CD14-positive monocyte (primary cell): ENCODE measurements around the gene BLOC1S3. TPM values are rescaled to one million over a fixed set of nuclear protein-coding genes. Genes with fewer than 3 reads are reported as not detected.
A peak's percentile ranks its signal among the peaks of the same experiment; 100 is the strongest.

Source experiments
- DNase-seq, 3 donors: peaks; one replicate each; pipeline ENCODE4 v3.0.0-alpha.2; 2011 to 2022
- H2AFZ ChIP-seq: 2 replicates; pipeline ENCODE4 v1.6.0; 2012; ENCODE audit warnings: mild to moderate bottlenecking, low read depth, low read length, inconsistent platforms; ENCODE audit not compliant: insufficient read depth, poor library complexity, severe bottlenecking
- H3K27ac ChIP-seq, 2 donors: 1 replicate in 1 of 2; 2 replicates in 1 of 2; pipeline ENCODE4 v1.5.1; 2012 to 2013; ENCODE audit warnings: low read length in 2 of 2, control low read depth in 1 of 2, inconsistent platforms in 1 of 2, low read depth in 1 of 2, mild to moderate bottlenecking in 1 of 2
- H3K27me3 ChIP-seq, 2 donors: one replicate each; pipeline versions ENCODE4 v1.6.0 to v1.6.1; 2011 to 2013; ENCODE audit warnings: low read length in 2 of 2; ENCODE audit not compliant: control insufficient read depth in 2 of 2, insufficient read depth in 2 of 2
- H3K36me3 ChIP-seq, 2 donors: replicated peaks in 1 of 2; 1 replicate in 1 of 2; 2 replicates in 1 of 2; pipeline versions ENCODE4 v1.5.1 to v1.6.1; 2012 to 2013; ENCODE audit warnings: low read length in 2 of 2, control low read depth in 1 of 2, inconsistent platforms in 1 of 2, mild to moderate bottlenecking in 1 of 2; ENCODE audit not compliant: insufficient read depth in 2 of 2, control insufficient read depth in 1 of 2
- H3K4me1 ChIP-seq, 2 donors: 1 replicate in 1 of 2; 2 replicates in 1 of 2; pipeline versions ENCODE4 v1.5.1 to v1.6.1; 2012 to 2013; ENCODE audit warnings: low read length in 2 of 2, control low read depth in 1 of 2, inconsistent platforms in 1 of 2, mild to moderate bottlenecking in 1 of 2, moderate library complexity in 1 of 2; ENCODE audit not compliant: insufficient read depth in 2 of 2, control insufficient read depth in 1 of 2
- H3K4me2 ChIP-seq: replicated peaks from 2 replicates; pipeline ENCODE3; 2012; ENCODE audit warnings: low read length, moderate library complexity, mild to moderate bottlenecking; ENCODE audit not compliant: poor library complexity, severe bottlenecking; ENCODE audit errors: extremely low read depth
- H3K4me3 ChIP-seq, 3 experiments: fragments of 200-600 bp in 1 of 3; sonication (generic) in 1 of 3; replicated peaks in 1 of 3; 1 replicate in 2 of 3; 2 replicates in 1 of 3; pipeline ENCODE4 v1.5.1; 2011 to 2013; ENCODE audit warnings: low read length in 3 of 3, mild to moderate bottlenecking in 3 of 3, control low read depth in 2 of 3, low read depth in 2 of 3, inconsistent platforms in 1 of 3, moderate library complexity in 1 of 3
- H3K79me2 ChIP-seq: 2 replicates; pipeline ENCODE4 v1.6.0; 2012; ENCODE audit warnings: mild to moderate bottlenecking, control low read depth, inconsistent platforms, low read length, moderate library complexity; ENCODE audit not compliant: insufficient read depth
- H3K9ac ChIP-seq: 2 replicates; pipeline ENCODE4 v1.6.0; 2017; ENCODE audit warnings: low read length, mild to moderate bottlenecking; ENCODE audit not compliant: insufficient read depth, poor library complexity, severe bottlenecking
- H3K9me3 ChIP-seq, 2 donors: replicated peaks in 1 of 2; 1 replicate in 1 of 2; 2 replicates in 1 of 2; pipeline versions ENCODE4 v1.5.1 to v1.6.1; 2012 to 2013; ENCODE audit warnings: low read length in 2 of 2, control low read depth in 1 of 2; ENCODE audit not compliant: control insufficient read depth in 1 of 2, insufficient read depth in 1 of 2
- H4K20me1 ChIP-seq: 2 replicates; pipeline ENCODE4 v1.6.0; 2012; ENCODE audit warnings: mild to moderate bottlenecking, low read length, control low read depth, moderate library complexity; ENCODE audit not compliant: insufficient read depth
- H3K27ac Mint-ChIP-seq, 7 donors: one replicate each; pipeline ENCODE4 v1.8.0; 2020; ENCODE audit warnings: mild to moderate bottlenecking in 7 of 7, mixed read lengths in 7 of 7, moderate library complexity in 6 of 7, inconsistent platforms in 2 of 7
- H3K27me3 Mint-ChIP-seq, 3 donors: one replicate each; pipeline ENCODE4 v1.8.0; 2021 to 2022; ENCODE audit warnings: low read depth in 3 of 3, mild to moderate bottlenecking in 3 of 3, mixed read lengths in 3 of 3, moderate library complexity in 3 of 3, inconsistent platforms in 1 of 3
- H3K36me3 Mint-ChIP-seq, 2 donors: one replicate each; pipeline ENCODE4 v1.8.0; 2020; ENCODE audit warnings: mixed read lengths in 2 of 2, inconsistent platforms in 1 of 2, mild to moderate bottlenecking in 1 of 2
- H3K4me1 Mint-ChIP-seq: one replicate; pipeline ENCODE4 v1.8.0; 2020; ENCODE audit warnings: mild to moderate bottlenecking, mixed read lengths
- H3K4me3 Mint-ChIP-seq, 2 donors: one replicate each; pipeline ENCODE4 v1.8.0; 2020; ENCODE audit warnings: mild to moderate bottlenecking in 2 of 2, mixed read lengths in 2 of 2, moderate library complexity in 1 of 2
- H3K9me3 Mint-ChIP-seq, 7 donors: one replicate each; pipeline ENCODE4 v1.8.0; 2020 to 2022; ENCODE audit warnings: mixed read lengths in 7 of 7, mild to moderate bottlenecking in 6 of 7, moderate library complexity in 6 of 7, inconsistent platforms in 2 of 7
- CTCF ChIP-seq: fragments of 200-600 bp; IDR thresholded peaks from one replicate; pipeline ENCODE4 v1.8.0; 2022; ENCODE audit warnings: antibody characterized with exemption, mild to moderate bottlenecking
- WGBS: methylation state at CpG from one replicate; pipeline ENCODE4 v1.1.5; 2013; ENCODE audit warnings: missing lambda C conversion rate; ENCODE audit not compliant: insufficient coverage; 5-methylcytosine and 5-hydroxymethylcytosine counted together
- intact Hi-C, 2 donors: fragments of 100-400 bp; cut with micrococcal nuclease; formaldehyde crosslinking; loops; one replicate each; pipeline versions ENCODE4 v1.15.0 to v1.15.1; 2023
- polyA plus RNA-seq, 3 donors: library from polyadenylated mRNA; depleted of rRNA in 1 of 3; unstranded in 2 of 3; stranded (reverse) in 1 of 3; fragments of 300-500 nt in 2 of 3; fragments of >200 nt in 1 of 3; fragmentation: Illumina TruSeq in 2 of 3; gene quantifications; 1 replicate in 2 of 3; 2 replicates in 1 of 3; pipeline ENCODE4 v1.2.3, GENCODE V29; 2012 to 2021

BLOC1S3 gene
- polyA plus RNA-seq, 3 donors = 2.9 to 6.7 (median 4.7) TPM

- H3K27ac ChIP-seq = no peak overlapping the region
- no peaks in the 10 kb centered on the region for H3K79me2 ChIP-seq
- no peaks in the 10 kb centered on the region for H4K20me1 ChIP-seq
- no peak overlapping the region for H3K4me2 ChIP-seq
- no peaks in the 10 kb centered on the region for H3K9me3 Mint-ChIP-seq
- no peak overlapping the region for H3K9ac ChIP-seq
- no peaks in the 10 kb centered on the region for H3K9me3 ChIP-seq
- H3K4me1 ChIP-seq = peaks cover 8% of the 10 kb centered on the region in 2 donors
- H3K4me1 Mint-ChIP-seq = peaks cover 30% of the 10 kb centered on the region
- H3K27me3 ChIP-seq = no peaks in the 10 kb centered on the region
- H3K27me3 Mint-ChIP-seq = peaks cover 0 to 2% (median 1%) of the 10 kb centered on the region in 3 donors
- intact Hi-C loops = no loop called here
- H3K27ac Mint-ChIP-seq = peak overlapping the region in 1 of 7 donors; percentile 4
- no peaks in the 10 kb centered on the region for H3K36me3 ChIP-seq
- no peak overlapping the region for H3K4me3 Mint-ChIP-seq
- 86% methylated on average over 3 of the region's 7 CpGs for WGBS
- no peak overlapping the region for H2AFZ ChIP-seq
- H3K4me3 ChIP-seq = no peak overlapping the region
- peaks cover 0 to 3% of the 10 kb centered on the region in 2 donors for H3K36me3 Mint-ChIP-seq
- TF ChIP-seq CTCF = no peak
- DNase-seq = no peak
Observed at GRCh38 chr19:45171211-45171623, 7.4 kb upstream of the BLOC1S3 start.

GRCh38 chr19:45172173-45172572, 6.4 kb upstream of the BLOC1S3 start:
- Histone ChIP-seq H3K4me3 (no peak overlapping the region), H3K9ac (no peak overlapping the region), H2AFZ (no peak overlapping the region), H4K20me1 (no peaks in the 10 kb centered on the region), H3K4me1 (peaks cover 13 to 15% of the 10 kb centered on the region in 2 donors), H3K4me2 (no peak overlapping the region), H3K9me3 (no peaks in the 10 kb centered on the region), H3K36me3 (no peaks in the 10 kb centered on the region), H3K79me2 (peaks cover 6% of the 10 kb centered on the region), H3K27me3 (no peaks in the 10 kb centered on the region), H3K27ac (no peak overlapping the region)
- Mint-ChIP-seq H3K27ac (no peak overlapping the region), H3K27me3 (peaks cover 0 to 2% (median 1%) of the 10 kb centered on the region in 3 donors), H3K36me3 (no peaks in the 10 kb centered on the region), H3K4me3 (no peak overlapping the region), H3K4me1 (peaks cover 28% of the 10 kb centered on the region), H3K9me3 (no peaks in the 10 kb centered on the region)
- intact Hi-C loops = no loop called here
- WGBS = 33% methylated on average over 1 of the region's 4 CpGs
- DNase-seq = peak in 1 of 3 donors; percentile 1
- no peak for TF ChIP-seq CTCF
